NCI-H146 treated with DMSO at 0.1 percent for 48 hours (cell line): ENCODE measurements around the gene KCNQ1.

Source experiments
- DNase-seq: peaks from one replicate; lab custom pipeline; 2025; ENCODE audit not compliant: unreplicated experiment; lab: John Stamatoyannopoulos, UW

KCNQ1 gene

DNA sequence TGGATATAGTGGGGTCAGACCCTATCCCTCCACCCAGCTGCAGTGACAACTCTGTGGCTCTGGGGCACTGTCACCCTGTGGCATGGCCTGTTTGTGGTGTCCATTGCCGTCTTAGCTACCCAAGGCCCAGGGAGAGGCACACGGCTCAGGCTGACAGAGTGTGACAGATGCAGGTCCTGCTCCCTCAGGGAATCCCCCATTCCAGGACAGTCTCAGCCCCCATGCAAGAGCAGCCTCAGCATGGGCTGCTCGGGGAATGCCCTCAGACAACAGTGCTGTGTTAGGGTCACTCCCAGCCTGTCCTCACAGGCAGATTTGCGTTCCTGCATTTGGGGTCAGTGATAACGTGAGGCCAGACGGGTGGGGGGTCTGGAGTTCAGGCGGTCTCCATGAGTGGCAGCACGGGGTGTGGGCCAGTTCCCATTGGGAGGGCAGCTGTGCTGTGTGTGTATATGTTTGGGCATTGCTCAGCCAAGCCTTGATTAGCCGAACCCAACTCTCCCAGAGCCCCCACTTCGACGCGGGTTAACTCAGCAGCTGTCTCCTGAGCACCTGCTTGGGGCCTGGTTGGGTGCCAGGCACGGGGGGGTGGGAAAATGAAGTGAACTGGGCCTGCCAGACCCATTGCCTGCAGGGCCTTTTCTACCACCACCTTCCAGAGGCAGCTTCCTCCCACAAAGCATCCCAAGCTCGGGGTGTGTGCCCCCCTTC, 260.2 kb downstream of the KCNQ1 start:
- no peak for DNase-seq

DNA sequence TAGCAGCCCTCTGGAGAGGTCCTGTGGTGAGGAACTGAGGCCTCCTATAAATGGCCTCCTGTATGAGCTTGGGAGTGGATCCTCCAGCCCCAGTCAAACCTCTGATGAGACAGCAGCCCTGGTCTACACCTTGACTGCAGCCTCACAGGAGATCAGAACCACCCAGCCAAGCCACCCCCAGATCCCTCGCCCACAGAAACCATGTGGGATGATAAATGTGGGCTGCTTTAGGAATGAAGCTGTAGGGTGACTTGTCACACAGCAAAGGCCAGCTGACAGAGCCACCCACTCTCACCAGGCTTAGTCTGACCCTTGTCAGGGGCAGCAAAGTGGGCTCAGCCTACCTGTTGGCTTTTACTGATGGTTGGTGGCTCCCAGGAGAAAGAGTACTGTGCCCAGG, 261.5 kb downstream of the KCNQ1 start:
- no peak for DNase-seq

DNA sequence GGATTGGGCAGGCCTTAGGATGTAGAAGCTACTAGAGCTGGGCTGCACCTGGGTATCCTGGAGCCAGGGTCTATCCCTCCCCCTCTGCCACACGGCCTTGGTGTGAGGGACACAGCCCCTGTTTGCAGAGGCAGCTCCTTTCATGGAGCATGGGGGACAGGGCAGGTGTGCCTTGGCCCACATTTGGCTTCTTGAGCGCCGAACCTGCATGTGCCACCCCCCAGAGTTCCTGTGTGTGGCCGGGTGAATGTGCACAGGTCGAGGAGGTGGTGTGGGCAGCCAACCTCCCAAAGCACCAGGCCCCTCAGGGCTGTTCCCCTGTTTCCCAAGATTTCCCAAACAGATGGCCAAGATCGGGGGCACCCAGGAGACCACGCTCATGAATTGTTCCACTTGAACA, 262.9 kb downstream of the KCNQ1 start:
- DNase-seq, result no peak

DNA sequence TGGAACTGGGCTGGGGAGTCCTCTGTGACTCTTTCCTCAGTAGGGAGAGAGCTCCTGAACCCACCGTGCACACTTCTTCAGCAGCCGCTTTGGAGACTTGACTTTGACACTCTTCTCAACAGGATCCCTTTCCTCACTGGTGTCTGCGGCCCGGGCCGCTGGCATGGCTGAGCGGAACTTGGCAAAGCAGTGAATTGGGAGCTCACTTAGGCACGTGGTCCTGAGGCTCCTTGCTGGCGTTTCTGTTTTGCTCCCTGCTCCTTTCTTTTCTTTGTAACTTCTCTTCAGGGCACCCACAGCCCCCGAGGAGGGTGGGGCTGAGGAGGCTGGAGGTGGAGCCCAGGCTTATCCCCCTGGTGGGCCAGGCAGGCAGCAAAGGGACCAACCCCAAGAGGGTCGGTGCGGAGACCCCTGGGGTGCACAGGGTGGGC, 263.4 kb downstream of the KCNQ1 start:
- DNase-seq, result no peak

DNA sequence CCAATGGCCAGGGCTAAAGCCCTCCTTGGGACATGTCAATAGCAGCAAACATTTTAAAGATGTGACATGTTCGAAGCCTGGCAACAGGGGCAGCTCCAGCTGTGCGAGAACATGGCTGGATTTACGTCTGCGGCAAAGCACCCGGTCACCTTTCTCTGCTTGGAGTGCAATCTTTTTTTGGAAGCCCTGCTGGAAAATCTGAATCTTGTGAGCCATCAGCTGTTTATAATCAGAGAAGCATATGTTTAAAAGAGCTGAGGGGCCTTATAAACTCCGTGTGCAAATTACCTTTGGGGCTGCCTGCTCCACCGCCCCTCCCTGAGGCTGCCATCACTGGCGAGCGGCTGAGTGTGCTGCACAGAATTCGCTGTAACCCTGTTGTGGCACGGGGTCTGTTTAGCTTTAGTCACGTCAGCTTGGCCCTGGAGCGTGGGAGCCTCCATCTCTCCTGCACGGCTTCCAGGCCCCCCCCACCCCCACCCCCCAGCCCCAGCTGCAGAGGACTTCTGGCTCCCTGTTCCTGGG, 264.0 kb downstream of the KCNQ1 start:
- no peak for DNase-seq

DNA sequence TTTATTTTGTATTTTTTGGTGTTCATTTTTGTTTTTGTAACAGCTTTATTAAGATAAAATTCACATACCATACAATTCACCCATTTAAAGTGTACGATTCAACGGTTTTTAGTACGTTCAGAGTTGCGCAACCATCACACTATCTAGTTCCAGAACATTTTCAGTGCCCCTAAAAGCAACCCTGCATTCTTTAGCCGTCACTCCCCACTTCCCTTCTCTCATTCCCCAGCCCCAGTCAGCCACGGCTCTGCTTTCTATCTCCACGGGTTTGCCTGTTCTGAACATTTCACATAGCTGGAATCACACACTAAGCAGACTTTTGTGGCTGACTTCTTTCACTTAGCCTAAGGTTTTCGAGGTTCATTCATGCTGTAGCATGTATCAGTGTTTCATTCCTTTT, 264.6 kb downstream of the KCNQ1 start:
- DNase-seq, result no peak

DNA sequence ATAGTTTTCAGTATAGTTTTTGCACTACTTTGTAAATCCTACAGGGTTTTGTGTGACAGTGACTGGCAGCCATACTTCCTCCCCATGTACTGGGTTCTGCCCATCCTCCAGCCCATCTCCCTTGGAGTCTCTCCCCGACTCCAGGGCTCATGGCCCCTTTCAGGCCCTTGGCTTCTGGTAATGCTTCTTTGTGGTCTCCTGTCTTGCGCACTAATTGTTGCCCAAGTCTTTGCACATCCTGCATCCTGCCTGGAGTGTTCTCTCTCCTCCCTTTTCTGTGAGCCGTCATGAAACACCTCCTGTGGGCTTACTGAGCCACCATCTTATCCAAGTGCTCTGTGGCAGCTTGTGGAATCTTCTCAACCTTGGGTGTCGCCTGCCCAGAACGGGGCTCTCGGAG, 266.4 kb downstream of the KCNQ1 start:
- no peak for DNase-seq

DNA sequence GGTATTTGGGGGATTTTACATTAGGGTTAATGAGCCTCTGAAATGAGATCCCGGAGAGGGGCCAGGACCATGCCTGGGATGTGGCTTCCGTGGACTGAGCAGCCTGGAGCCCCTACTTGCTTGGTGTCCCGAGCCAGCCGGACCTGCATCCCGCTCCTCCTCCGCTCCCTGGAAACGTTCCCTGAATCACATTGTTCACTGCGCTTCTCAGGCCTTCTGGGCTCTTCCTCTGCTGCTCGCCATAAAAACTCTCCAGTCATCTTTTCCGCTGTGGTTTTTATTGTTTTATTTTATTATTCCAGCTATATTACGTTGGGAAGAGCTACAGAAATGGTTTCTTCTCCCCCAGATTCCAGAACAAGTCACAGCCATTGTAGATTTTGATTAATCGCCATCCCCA, 268.3 kb downstream of the KCNQ1 start:
- DNase-seq, result no peak

DNA sequence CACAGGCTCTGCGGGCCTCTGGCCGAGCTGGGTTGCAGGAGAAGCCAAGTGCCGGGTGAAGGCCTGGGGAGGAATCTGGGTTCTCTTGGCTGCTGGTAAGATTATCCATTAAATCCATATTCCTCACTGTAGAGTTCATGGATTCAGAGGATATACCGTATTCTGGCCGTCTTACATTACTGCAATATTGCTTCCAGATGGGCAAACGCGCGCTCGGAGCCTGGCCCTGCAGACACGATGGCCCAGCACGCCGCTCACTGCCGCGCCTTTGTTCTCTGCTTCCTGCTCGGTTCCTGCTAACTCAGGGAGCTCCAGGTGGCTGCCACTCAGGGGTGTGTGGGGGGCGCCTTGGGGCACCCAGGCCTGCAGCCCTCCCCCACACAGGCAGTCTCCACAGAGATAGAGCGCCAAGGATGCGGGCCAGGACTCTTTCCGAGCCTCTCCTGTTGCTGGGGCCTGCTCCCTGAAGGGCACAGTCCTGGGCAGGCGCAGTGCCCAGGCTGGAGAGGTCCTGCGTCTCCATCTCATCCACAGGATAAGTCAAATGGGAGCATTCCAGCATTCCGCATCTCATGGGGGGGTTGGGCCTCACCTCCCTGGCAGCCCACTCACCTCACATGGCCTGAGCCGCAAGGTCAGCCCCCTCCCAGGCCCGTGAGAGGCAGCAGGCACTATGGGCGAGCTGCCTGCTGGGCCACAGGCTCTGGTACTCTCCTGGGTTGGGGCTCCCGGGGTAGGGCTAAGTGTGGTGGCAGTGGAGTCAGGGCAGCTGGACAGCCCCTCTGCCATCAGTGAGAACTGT, 269.1 kb downstream of the KCNQ1 start:
- DNase-seq, result no peak

DNA sequence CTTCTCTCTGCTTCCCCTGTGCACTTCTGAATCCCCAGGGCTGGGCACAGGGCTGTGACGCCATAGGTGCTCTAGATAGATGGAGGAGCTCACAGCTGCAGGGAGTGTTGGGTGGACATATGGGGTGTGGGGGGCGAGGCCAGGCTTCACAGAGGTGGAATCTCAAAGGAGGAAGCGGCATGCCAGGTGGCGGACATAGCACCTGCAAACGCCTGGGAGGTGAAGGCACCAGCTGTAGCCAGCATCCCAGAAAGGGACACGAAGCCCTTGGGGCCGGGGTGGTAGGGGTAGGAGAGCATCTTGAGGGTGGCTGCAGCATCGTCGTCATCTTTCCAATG, 269.6 kb downstream of the KCNQ1 start:
- DNase-seq, result no peak

DNA sequence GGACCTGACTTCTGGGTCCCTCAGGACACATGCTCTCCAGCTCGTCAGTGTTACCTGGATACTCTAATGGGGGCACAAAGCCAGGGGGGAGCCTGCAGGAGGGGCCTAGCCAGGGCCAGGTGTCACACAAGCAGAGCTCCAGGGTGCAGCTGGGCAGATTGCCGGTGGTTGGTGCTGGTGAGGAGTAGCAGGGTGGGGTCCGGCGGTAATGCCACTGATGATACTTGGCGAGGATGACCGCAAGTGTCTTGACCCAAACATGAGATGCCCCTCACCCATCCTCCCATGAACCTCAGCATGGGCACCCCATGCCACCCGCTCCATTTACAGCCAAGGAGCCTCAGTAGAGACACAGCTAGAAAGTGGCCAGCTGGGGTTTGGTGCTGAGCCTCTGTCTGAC, 270.1 kb downstream of the KCNQ1 start:
- no peak for DNase-seq

DNA sequence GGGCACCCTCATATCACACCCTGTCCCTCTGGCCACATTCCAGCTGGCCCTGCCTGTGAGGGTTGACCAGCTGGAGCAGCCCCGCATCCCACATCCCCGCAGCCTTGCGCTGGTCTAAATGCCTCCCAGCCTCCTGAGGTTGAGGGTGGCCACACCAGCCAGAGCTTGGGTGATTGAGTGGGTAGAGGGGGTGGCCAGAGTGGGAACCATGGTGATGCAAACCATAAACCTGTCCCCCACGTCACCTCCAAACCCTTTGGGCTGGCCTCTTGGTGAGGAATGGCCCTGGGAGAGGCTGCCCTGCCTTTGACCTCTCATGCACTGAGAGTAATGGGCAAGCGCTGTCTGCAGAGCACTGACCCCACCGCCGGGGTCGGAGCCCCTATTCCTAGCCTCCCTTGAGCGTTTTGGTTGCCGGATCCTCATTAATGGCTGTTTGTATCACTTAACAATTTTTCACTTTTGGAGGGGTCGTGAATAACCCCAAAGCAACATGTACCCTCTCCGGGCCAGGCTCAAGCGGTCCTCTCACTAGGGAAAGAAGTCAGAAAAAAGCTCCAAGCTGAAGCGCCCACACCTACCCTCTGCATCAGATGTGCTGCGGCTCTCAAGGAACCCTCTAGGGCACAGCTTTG, 271.0 kb downstream of the KCNQ1 start:
- DNase-seq, result no peak

DNA sequence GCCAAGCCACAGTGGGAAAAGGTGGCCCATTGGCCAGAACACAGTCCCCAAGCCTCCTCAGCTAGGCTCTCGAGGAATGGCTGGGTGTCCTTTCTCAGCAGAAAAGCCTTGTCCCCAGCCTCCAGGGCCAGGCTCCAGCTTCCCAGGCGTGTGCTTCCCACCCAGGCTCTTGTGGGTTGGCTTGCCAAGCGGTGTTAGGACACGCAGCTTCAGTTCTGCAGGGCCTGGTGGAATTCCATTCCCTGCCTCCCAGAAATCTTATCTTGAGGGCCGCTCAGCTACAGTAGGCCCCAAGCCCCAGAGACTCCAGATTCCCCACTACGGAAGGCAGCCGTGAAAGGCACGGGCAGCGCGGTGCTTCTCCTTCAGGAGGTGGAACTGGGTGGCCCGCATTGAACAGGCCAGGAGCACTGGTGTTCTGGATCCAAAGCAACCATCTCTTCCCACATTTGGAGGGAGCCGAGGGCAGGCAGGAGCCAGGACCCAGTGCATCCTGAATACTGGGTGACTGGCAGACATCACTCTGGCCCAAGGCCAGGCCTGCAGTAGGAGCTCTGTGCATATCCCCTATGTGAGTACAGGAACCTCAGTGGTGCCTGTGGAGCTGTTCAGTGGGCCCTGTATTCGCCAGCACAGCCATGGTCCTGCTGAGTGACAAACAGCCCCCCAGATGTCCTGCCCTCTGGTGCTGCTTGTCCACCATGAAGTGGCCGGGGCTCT, 271.7 kb downstream of the KCNQ1 start:
- DNase-seq, result no peak

DNA sequence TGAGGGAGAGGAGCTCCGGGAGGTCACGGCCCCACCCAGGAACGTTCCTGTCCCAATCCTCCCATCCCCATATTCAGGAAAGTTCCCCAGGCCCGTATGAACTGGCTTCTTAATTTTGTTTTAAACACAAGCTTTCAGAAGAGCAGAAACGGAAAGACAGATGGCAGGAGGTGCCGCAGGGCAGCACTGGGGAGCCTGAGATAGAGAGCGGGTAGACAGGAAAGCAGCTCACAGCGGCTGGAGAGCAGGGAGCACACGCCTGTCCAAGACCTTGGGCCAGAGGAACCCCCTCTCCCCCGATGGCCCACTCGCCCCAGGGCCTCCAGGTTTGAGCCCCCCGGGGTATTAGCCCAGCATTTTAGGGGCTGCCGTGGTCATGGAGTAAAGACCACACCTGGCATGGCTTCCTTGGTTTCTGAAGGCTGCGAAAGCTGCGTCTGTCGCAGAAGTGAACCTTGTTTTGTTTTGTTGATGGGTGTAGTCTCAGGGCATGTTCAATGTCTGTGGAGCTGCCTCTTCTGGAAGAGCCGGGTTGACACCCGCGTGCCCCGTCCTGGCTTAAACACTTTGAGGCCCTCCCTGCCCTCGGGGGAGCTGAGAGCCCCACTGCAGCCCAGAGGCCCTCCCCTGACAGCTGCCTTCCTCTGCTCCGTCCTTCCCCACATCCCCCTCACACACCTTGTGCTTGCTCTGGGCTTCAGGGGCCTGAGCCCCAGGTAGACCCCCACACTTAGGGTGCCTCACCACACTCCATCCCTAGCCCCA, 272.9 kb downstream of the KCNQ1 start:
- no peak for DNase-seq

DNA sequence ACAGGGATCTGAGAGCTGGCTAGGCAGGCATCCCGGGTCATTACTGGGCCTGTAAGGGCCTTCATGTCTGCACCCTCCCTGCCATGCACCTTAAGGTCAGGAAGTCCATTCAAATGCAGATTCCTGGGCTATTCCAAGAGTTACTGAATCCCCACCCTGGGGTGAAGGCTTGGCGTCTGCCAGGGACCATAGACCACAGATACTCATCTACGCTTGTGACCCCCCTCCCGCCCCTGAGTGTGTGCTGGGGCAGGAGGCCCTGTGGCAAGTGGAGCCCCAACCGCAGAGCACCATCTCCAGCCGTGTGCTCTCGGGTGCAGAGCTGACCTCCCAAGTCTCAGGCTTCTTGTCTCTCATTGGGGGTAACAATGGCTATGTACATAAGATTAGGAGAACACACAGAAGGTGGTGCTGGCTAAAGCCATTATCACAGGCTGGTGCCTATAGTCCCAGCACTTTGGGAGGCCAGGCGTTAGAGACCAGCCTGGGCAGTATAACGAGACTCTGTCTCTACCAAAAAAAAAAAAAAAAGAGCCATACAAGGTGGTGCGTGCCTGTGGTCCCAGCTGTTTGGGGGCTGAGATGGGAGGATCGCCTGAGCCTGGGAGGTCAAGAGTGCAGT, 274.1 kb downstream of the KCNQ1 start:
- DNase-seq, result no peak

DNA sequence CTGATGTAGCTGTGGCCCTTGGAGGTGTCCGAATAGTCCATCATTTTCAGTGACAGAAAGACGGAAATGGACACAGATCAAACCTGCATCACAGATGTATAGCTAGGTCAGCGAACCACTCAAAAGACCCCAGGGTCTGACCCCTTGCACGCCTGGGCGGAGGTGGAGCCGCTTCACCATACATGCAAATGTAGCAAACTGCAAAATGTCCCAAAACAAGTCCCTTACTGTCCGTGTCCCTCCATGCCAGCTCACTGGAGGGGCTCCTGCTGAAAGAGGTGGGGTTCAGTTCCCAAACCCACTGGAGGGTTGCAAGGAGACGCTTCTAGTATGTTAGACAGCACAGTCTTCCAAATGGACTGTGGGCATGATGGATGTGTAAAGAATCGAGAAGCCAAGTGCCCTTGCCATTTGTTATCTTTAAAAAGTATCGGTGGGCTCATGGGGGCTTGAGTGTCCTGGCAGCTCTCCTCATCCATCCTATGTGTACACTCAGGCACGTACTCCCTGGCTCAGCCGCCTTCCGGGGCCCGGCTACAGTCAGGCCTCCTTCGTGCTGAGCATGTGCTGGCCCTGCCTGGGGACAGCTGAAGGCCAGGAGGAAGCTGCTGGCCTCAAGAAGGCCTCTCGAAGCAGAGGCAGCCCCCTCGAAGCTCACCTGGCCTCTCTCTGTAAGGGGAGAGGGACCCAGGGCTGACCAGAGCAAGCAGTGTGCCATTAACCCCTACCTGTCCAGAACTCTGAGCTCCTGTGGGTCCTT, 275.2 kb downstream of the KCNQ1 start:
- no peak for DNase-seq

DNA sequence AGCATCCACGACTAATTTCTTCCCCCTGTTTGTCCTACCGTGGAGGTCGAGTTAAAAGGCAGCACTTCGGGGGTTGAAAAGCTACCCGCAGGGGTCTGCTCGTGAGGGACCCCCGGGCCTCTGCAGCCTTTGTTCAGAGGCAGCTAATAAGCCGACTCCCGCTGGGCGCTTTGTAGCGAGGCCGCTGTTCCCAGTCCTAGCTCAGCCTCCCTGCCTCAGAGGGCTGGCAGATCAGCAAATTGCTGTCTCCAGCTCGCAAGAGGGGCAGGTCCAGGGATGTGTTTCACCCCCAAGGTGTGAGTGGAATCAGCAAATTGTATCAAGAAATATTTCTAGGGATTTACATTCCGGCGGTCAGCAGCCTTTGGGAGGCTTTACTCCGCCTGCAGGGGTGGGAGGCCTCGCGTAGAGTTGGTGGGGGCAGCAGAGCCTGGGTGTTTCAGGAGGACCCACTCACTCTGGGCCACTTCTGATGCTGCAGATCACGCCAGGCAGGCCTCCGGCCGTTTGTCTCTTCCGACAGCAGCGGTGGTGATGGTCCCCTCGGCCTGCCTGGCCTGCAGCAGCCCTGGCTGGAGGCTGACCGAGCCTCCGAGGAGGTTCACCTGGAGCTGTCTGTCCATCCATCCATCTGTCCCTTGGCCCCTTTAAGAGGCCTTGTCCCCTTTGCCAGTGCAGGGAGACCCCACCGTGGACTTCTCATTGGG, 276.6 kb downstream of the KCNQ1 start:
- DNase-seq, result peak; percentile 61

DNA sequence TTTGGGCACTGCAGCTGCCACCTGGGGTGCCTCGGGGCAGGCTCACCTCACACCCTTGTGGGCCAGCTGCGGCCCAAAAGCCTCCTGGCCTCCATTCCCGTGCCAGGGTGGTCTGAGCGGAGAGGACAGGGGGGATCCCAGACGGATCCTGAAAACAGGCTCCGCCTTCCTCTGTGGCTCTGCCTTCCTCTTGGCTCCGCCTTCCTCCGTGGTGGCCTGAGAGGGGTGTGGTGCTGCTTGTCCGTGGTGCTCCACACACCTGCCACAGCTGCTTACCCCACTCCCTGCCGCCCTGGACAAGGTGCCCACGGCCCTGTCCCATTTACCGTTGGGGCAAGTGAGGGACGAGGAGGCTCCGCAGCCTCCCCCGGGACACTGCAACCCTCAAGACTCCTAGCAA, 278.1 kb downstream of the KCNQ1 start:
- no peak for DNase-seq

DNA sequence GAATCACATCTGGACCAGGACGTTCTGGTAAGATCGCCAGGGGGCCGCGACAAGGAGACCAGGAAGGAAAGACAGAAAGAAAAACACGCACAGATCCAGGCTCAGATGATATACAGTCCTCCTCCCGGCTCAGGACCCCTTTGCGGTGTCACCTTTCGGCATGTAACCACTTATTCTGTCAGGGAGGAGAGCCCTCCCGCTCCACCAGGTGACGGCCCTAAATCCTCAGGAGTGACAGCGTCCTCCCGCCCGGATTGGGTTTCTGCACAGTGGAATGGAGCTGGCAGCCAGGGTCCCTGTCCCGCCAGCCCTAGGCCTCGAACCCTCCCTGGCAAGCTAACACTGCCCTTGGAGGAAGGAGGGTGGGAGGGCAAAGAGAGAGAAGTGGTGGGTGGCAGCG, 279.3 kb downstream of the KCNQ1 start:
- DNase-seq, result no peak
